Measurements from ENCODE around the gene SGSH. TPM values are rescaled to one million over a fixed set of nuclear protein-coding genes. Genes with fewer than 3 reads are reported as not detected.

The SGSH gene
- total RNA-seq, 1 experiment from 2014 or later = 19.8 TPM

DNA sequence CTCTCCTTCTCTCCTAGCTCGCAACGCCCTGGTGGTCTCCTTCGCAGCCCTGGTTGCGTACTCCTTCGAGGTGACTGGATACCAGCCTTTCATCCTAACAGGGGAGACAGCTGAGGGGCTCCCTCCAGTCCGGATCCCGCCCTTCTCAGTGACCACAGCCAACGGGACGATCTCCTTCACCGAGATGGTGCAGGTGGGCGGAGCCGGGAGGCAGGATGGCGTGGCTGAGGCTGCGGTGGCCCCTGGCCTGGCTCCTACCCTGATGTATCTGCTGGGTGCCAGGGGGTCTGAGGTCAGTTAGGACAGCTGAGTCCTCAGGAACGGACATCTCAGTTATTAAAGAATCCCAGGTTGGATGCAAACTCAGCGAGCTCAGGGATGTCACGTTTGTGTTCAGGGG lies 16.8 kb upstream of the SGSH start:
- no peak overlapping the region for H3K4me3 Mint-ChIP-seq
- no peaks in the 10 kb centered on the region for H3K4me1 Mint-ChIP-seq
- Histone ChIP-seq H2BK20ac (ENCODE audit: low read depth, low read length, poor library complexity, severe bottlenecking) (no peak overlapping the region), H3K27me3 (ENCODE audit: insufficient read depth, low read length) (no peaks in the 10 kb centered on the region), H2AFZ (ENCODE audit: low read length) (no peak overlapping the region), H2BK5ac (ENCODE audit: insufficient read length, low read length) (no peak overlapping the region), H3K4ac (ENCODE audit: low read depth, low read length) (no peak overlapping the region), H3K4me2 (ENCODE audit: insufficient read depth, insufficient read length, low read length) (no peak overlapping the region), H3K4me1 (ENCODE audit: insufficient read depth, low read length) (no peaks in the 10 kb centered on the region), H4K20me1 (ENCODE audit: control insufficient read depth, insufficient read depth, insufficient read length) (no peaks in the 10 kb centered on the region), H2BK120ac (ENCODE audit: low read depth, low read length, poor library complexity, severe bottlenecking) (no peak overlapping the region), H3K27ac (ENCODE audit: insufficient read length, low read depth, low read length) (no peak overlapping the region), H2AK5ac (ENCODE audit: insufficient read length, low read length) (no peak overlapping the region), H3K79me2 (ENCODE audit: insufficient read depth, low read length) (no peaks in the 10 kb centered on the region), H3K79me1 (ENCODE audit: insufficient read depth, low read depth, low read length, poor library complexity, severe bottlenecking) (no peaks in the 10 kb centered on the region), H3K18ac (ENCODE audit: insufficient read length, low read depth, low read length) (no peak overlapping the region), H4K91ac (ENCODE audit: insufficient read length, low read depth, low read length) (no peak overlapping the region), H3T11ph (ENCODE audit: low read length) (no peak overlapping the region), H3K9me3 (ENCODE audit: control insufficient read depth, low read depth, low read length) (peaks cover 4% of the 10 kb centered on the region), H3K9ac (ENCODE audit: extremely low read depth, insufficient read length, low read length) (no peak overlapping the region), H4K8ac (replicated peaks; ENCODE audit: insufficient read length, low read depth, low read length) (no peak overlapping the region), H3K23me2 (ENCODE audit: insufficient read length, low read depth, low read length, poor library complexity, severe bottlenecking) (no peaks in the 10 kb centered on the region), H3K23ac (ENCODE audit: insufficient read length, low read depth, low read length) (no peak overlapping the region), H2BK12ac (ENCODE audit: insufficient read length, low read depth, low read length) (no peak overlapping the region), H3K56ac (ENCODE audit: insufficient read length, low read depth, low read length) (no peak overlapping the region), H4K5ac (ENCODE audit: insufficient read length, low read depth, low read length) (no peak overlapping the region), H3K14ac (ENCODE audit: insufficient read depth, low read length) (no peak overlapping the region), H2BK15ac (ENCODE audit: low read depth, low read length) (no peak overlapping the region)
- peaks cover 22 to 53% (median 46%) of the 10 kb centered on the region in 3 experiments for H3K36me3 Mint-ChIP-seq (ENCODE audit: insufficient read depth in 1 of 3, low read depth in 3 of 3)
- peak; percentile 63 for DNase-seq
- TF ChIP-seq, protein P1, sequence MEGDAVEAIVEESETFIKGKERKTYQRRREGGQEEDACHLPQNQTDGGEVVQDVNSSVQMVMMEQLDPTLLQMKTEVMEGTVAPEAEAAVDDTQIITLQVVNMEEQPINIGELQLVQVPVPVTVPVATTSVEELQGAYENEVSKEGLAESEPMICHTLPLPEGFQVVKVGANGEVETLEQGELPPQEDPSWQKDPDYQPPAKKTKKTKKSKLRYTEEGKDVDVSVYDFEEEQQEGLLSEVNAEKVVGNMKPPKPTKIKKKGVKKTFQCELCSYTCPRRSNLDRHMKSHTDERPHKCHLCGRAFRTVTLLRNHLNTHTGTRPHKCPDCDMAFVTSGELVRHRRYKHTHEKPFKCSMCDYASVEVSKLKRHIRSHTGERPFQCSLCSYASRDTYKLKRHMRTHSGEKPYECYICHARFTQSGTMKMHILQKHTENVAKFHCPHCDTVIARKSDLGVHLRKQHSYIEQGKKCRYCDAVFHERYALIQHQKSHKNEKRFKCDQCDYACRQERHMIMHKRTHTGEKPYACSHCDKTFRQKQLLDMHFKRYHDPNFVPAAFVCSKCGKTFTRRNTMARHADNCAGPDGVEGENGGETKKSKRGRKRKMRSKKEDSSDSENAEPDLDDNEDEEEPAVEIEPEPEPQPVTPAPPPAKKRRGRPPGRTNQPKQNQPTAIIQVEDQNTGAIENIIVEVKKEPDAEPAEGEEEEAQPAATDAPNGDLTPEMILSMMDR (conservative IDR thresholded peaks at IDR 0.05) = no peak
- peak overlapping the region in 1 of 3 experiments; percentile 72; a peak in 2 of 7 replicates for H3K27ac Mint-ChIP-seq
- H3K9me3 Mint-ChIP-seq = peaks cover 8 to 11% of the 10 kb centered on the region in 2 experiments
- WGBS (ENCODE audit: extremely low coverage, insufficient read length, low lambda C conversion rate) = no CpG with 5 or more reads among the region's 17 CpGs
- no peaks in the 10 kb centered on the region for H3K27me3 Mint-ChIP-seq (ENCODE audit: low read depth)
